B cell (primary cell): Measurements from ENCODE around the gene ZKSCAN2. TPM values are rescaled to one million over a fixed set of nuclear protein-coding genes. Genes with fewer than 3 reads are reported as not detected.
A peak's percentile ranks its signal among the peaks of the same experiment; 100 is the strongest.

Experiments used
- ATAC-seq: fragments of 200-7000 bp; cut with Tn5 transposase; one replicate; pipeline ENCODE4 v1.10.0; 2021; ENCODE audit warnings: low read depth, mild to moderate bottlenecking, moderate number of reproducible peaks, moderate library complexity
- CTCF ChIA-PET: fragments of 350-600 bp; sonication (Branson Sonifier 250); formaldehyde crosslinking; loops from one replicate; lab custom pipeline; 2021; ENCODE audit warnings: antibody characterized with exemption, inconsistent platforms; lab: Charles Lee
- POLR2A ChIA-PET: fragments of 350-600 bp; sonication (Branson Sonifier 250); formaldehyde crosslinking; loops from one replicate; lab custom pipeline; 2021; ENCODE audit warnings: antibody characterized with exemption; lab: Charles Lee
- DNase-seq: peaks from one replicate; pipeline ENCODE4 v3.0.0; 2013
- H2AFZ ChIP-seq: 2 replicates; pipeline ENCODE4 v1.6.1; 2012; ENCODE audit warnings: mild to moderate bottlenecking, low read depth, low read length; ENCODE audit not compliant: insufficient read depth, poor library complexity, severe bottlenecking
- H3K27ac ChIP-seq, 2 donors: 1 replicate in 1 of 2; 2 replicates in 1 of 2; pipeline ENCODE4 v1.5.1; 2012 to 2013; ENCODE audit warnings: low read length in 2 of 2, mild to moderate bottlenecking in 2 of 2, moderate library complexity in 1 of 2
- H3K27me3 ChIP-seq, 4 experiments: fragments of 200-600 bp in 1 of 4; sonication (generic) in 1 of 4; replicated peaks in 1 of 4; 1 replicate in 2 of 4; 2 replicates in 2 of 4; pipeline versions ENCODE4 v1.6.1 to v1.7.0; 2013 to 2016; ENCODE audit warnings: low read length in 3 of 4, mild to moderate bottlenecking in 2 of 4, mixed read lengths in 1 of 4, moderate library complexity in 1 of 4; ENCODE audit not compliant: insufficient read depth in 4 of 4, control insufficient read depth in 3 of 4; ENCODE audit errors: control extremely low read depth in 1 of 4
- H3K36me3 ChIP-seq, 2 experiments: replicated peaks in 1 of 2; 1 replicate in 1 of 2; 2 replicates in 1 of 2; pipeline versions ENCODE4 v1.6.1 to v1.7.1; 2013; ENCODE audit warnings: low read length in 1 of 2; ENCODE audit not compliant: insufficient read depth in 2 of 2, control insufficient read depth in 1 of 2; ENCODE audit errors: control extremely low read depth in 1 of 2, extremely low read depth in 1 of 2
- H3K4me1 ChIP-seq, 2 donors: fragments of 200-600 bp in 1 of 2; sonication (generic) in 1 of 2; 1 replicate in 1 of 2; 2 replicates in 1 of 2; pipeline versions ENCODE4 v1.5.1 to v1.6.1; 2013 to 2017; ENCODE audit warnings: low read length in 2 of 2; ENCODE audit not compliant: control insufficient read depth in 2 of 2, insufficient read depth in 2 of 2
- H3K4me2 ChIP-seq: replicated peaks from 2 replicates; pipeline ENCODE3; 2012; ENCODE audit warnings: mild to moderate bottlenecking, low read depth, low read length; ENCODE audit not compliant: poor library complexity, severe bottlenecking
- H3K4me3 ChIP-seq, 5 experiments: fragments of 200-600 bp in 1 of 5; sonication (generic) in 1 of 5; 1 replicate in 3 of 5; 2 replicates in 2 of 5; pipeline versions ENCODE4 v1.5.1 to v1.7.0; 2011 to 2016; ENCODE audit warnings: low read length in 4 of 5, mild to moderate bottlenecking in 4 of 5, low read depth in 2 of 5, control low read depth in 1 of 5, moderate library complexity in 1 of 5; ENCODE audit not compliant: insufficient read depth in 1 of 5; ENCODE audit errors: control extremely low read depth in 1 of 5, extremely low read depth in 1 of 5
- H3K79me2 ChIP-seq: fragments of 200-600 bp; sonication (generic); one replicate; pipeline ENCODE4 v1.6.0; 2016; ENCODE audit warnings: low read length; ENCODE audit not compliant: control insufficient read depth, insufficient read depth
- H3K9ac ChIP-seq: fragments of 200-600 bp; sonication (generic); 2 replicates; pipeline ENCODE4 v1.6.1; 2017; ENCODE audit warnings: mild to moderate bottlenecking, low read length, moderate library complexity
- H3K9me3 ChIP-seq, 3 donors: one replicate each; pipeline versions ENCODE4 v1.6.1 to v1.7.1; 2013; ENCODE audit warnings: low read length in 2 of 3; ENCODE audit not compliant: control insufficient read depth in 2 of 3, insufficient read depth in 1 of 3; ENCODE audit errors: control extremely low read depth in 1 of 3
- H4K20me1 ChIP-seq: 2 replicates; pipeline ENCODE4 v1.6.0; 2012; ENCODE audit warnings: mild to moderate bottlenecking, low read length; ENCODE audit not compliant: insufficient read depth, control insufficient read depth, poor library complexity, severe bottlenecking
- H3K27ac Mint-ChIP-seq: one replicate; pipeline ENCODE4 v1.8.0; 2021; ENCODE audit warnings: mixed read lengths
- H3K27me3 Mint-ChIP-seq: one replicate; pipeline ENCODE4 v1.8.0; 2021; ENCODE audit warnings: mixed read lengths
- H3K4me1 Mint-ChIP-seq: one replicate; pipeline ENCODE4 v1.8.0; 2021; ENCODE audit warnings: mixed read lengths
- H3K4me3 Mint-ChIP-seq: one replicate; pipeline ENCODE4 v1.8.0; 2021; ENCODE audit warnings: mixed read lengths
- H3K9me3 Mint-ChIP-seq: one replicate; pipeline ENCODE4 v1.8.0; 2022; ENCODE audit warnings: mixed read lengths; ENCODE audit not compliant: insufficient read depth
- CTCF ChIP-seq: fragments of 200-600 bp; IDR thresholded peaks from one replicate; pipeline ENCODE4 v1.8.0; 2022; ENCODE audit warnings: antibody characterized with exemption, mild to moderate bottlenecking
- EZH2 ChIP-seq: IDR thresholded peaks from 2 replicates; pipeline ENCODE4 v1.6.1; 2012; ENCODE audit warnings: borderline replicate concordance, low read depth, mild to moderate bottlenecking, moderate library complexity, low read length; ENCODE audit not compliant: insufficient read depth, poor library complexity, severe bottlenecking
- WGBS: methylation state at CpG from one replicate; pipeline ENCODE4 v1.1.5; 2013; ENCODE audit warnings: missing lambda C conversion rate; ENCODE audit not compliant: insufficient coverage; 5-methylcytosine and 5-hydroxymethylcytosine counted together
- intact Hi-C: fragments of 100-400 bp; cut with micrococcal nuclease; formaldehyde crosslinking; loops from one replicate; pipeline ENCODE4 v1.10.0; 2022
- polyA plus RNA-seq: library from polyadenylated mRNA; depleted of rRNA; stranded (reverse); fragments of >200 nt; gene quantifications from 2 replicates; pipeline ENCODE4 v1.2.3, GENCODE V29; 2012
- total RNA-seq, 2 donors: library from RNA; stranded (reverse); fragments of 120-200 nt in 1 of 2; gene quantifications; 1 replicate in 1 of 2; 2 replicates in 1 of 2; pipeline versions ENCODE4 v1.2.3 to v1.2.4, GENCODE V29; 2013 to 2022

Gene ZKSCAN2
- total and polyA plus RNA-seq, 2 donors (not counting 1 experiment from before 2014, with no cell fraction given), result 0.85 to 9.1 TPM

- Histone ChIP-seq H3K4me1 (peaks cover 20 to 28% of the 10 kb centered on the region in 2 donors), H3K27me3 (no peaks in the 10 kb centered on the region), H3K4me3 (peak overlapping the region; percentile 57 to 81 (median 79)), H3K9me3 (no peaks in the 10 kb centered on the region), H3K9ac (peak overlapping the region; percentile 92), H2AFZ (peak overlapping the region; percentile 92), H4K20me1 (peaks cover 18% of the 10 kb centered on the region), H3K27ac (peak overlapping the region; percentile 13 to 92), H3K79me2 (peaks cover 39% of the 10 kb centered on the region), H3K4me2 (peak overlapping the region; percentile 92), H3K36me3 (peaks cover 2 to 13% of the 10 kb centered on the region in 2 experiments)
- TF ChIP-seq EZH2 (no peak), CTCF (peak; percentile 3)
- H3K9me3 Mint-ChIP-seq, result no peaks in the 10 kb centered on the region
- ChIA-PET POLR2A (no interaction called here), CTCF (interaction anchor here (0.7 to 1.3 kb wide), 3 partner anchors 23 to 32 kb away, joined by 3 to 4 read pairs (median 4); no protein-coding TSS in a partner anchor)
- ATAC-seq, result peak; percentile 3
- WGBS, result 10% methylated on average over 18 of the region's 24 CpGs
- no peak for DNase-seq
- H3K4me1 Mint-ChIP-seq, result peaks cover 38% of the 10 kb centered on the region
- no peaks in the 10 kb centered on the region for H3K27me3 Mint-ChIP-seq
- H3K27ac Mint-ChIP-seq, result peak overlapping the region; percentile 98
- H3K4me3 Mint-ChIP-seq, result peak overlapping the region; percentile 98
- intact Hi-C loops, result loop anchor here (1.0 to 2.0 kb wide), 3 partner anchors 190 to 718 kb away; partner anchors contain the start of gene RBBP6
These were observed 763 bp downstream of the ZKSCAN2 start for GRCh38 chr16:25256695-25257469.

- no peak overlapping the region for H3K9ac ChIP-seq
- no peak overlapping the region for H3K4me2 ChIP-seq
- H4K20me1 ChIP-seq, result peaks cover 1% of the 10 kb centered on the region
- POLR2A ChIA-PET, result no interaction called here
- H3K4me3 Mint-ChIP-seq, result no peak overlapping the region
- TF ChIP-seq EZH2 (no peak), CTCF (no peak)
- no peak overlapping the region for H3K27ac Mint-ChIP-seq
- CTCF ChIA-PET, result interaction anchor here (1.7 kb wide), 1 partner anchor 28 kb away, joined by 4 read pairs; no protein-coding TSS in a partner anchor
- no peak overlapping the region for H3K27ac ChIP-seq
- intact Hi-C loops, result no loop called here
- peaks cover 19% of the 10 kb centered on the region for H3K4me1 Mint-ChIP-seq
- no peaks in the 10 kb centered on the region for H3K27me3 ChIP-seq
- H3K9me3 Mint-ChIP-seq, result no peaks in the 10 kb centered on the region
- ATAC-seq, result no peak
- no peak for DNase-seq
- no peak overlapping the region for H2AFZ ChIP-seq
- peaks cover 2 to 14% of the 10 kb centered on the region in 2 experiments for H3K36me3 ChIP-seq
- peaks cover 0 to 3% (median 0%) of the 10 kb centered on the region in 3 donors for H3K9me3 ChIP-seq
- WGBS, result 92% methylated on average over 1 of the region's 2 CpGs
- no peak overlapping the region for H3K4me3 ChIP-seq
- peaks cover 13 to 17% of the 10 kb centered on the region in 2 donors for H3K4me1 ChIP-seq
- H3K27me3 Mint-ChIP-seq, result no peaks in the 10 kb centered on the region
- H3K79me2 ChIP-seq, result peaks cover 5% of the 10 kb centered on the region
These were observed 4.3 kb downstream of the ZKSCAN2 start for GRCh38 chr16:25253322-25253721.
